Panc1 (cell line): ENCODE data around the gene UBE2G2. TPM values are rescaled to one million over a fixed set of nuclear protein-coding genes. Genes with fewer than 3 reads are reported as not detected.

ENCODE experiments used
- ATAC-seq: fragments of 200-7000 bp; cut with Tn5 transposase; 2 replicates; pipeline ENCODE4 v1.9.1; 2020; ENCODE audit warnings: mild to moderate bottlenecking, moderate library complexity
- BruUV-seq: library from RNA; stranded (reverse); fragments of 400-500 nt; replicated peaks from 2 replicates; lab custom pipeline; 2021; lab: Mats Ljungman, UMichigan
- CTCF ChIA-PET: fragments of 300-600 bp; sonication (Branson Sonifier 250); formaldehyde crosslinking; loops from one replicate; lab custom pipeline; 2022; ENCODE audit warnings: antibody characterized with exemption; lab: Charles Lee
- POLR2A ChIA-PET: fragments of 300-600 bp; sonication (Branson Sonifier 250); formaldehyde crosslinking; loops from one replicate; lab custom pipeline; 2022; ENCODE audit warnings: antibody characterized with exemption; lab: Charles Lee
- DNase-seq: peaks from one replicate; pipeline ENCODE4 v3.0.0-alpha.2; 2010; ENCODE audit warnings: low read depth, low spot score
- H3K27ac ChIP-seq: 2 replicates; pipeline ENCODE4 v1.5.1; 2011; ENCODE audit warnings: mild to moderate bottlenecking, low read length, inconsistent platforms
- H3K27me3 ChIP-seq: fragments of 200-500 bp; sonication (Bioruptor generic); 2 replicates; pipeline ENCODE4 v1.6.0; 2014; ENCODE audit warnings: low read length, inconsistent platforms; ENCODE audit not compliant: control insufficient read depth, insufficient read depth
- H3K36me3 ChIP-seq: fragments of 200-500 bp; sonication (Bioruptor generic); 2 replicates; pipeline ENCODE4 v1.5.1; 2014; ENCODE audit warnings: inconsistent platforms, mild to moderate bottlenecking, low read length, moderate library complexity; ENCODE audit not compliant: control insufficient read depth, insufficient read depth
- H3K4me1 ChIP-seq: 2 replicates; pipeline ENCODE4 v1.5.1; 2011; ENCODE audit warnings: inconsistent platforms, mild to moderate bottlenecking, low read length, moderate library complexity; ENCODE audit not compliant: control insufficient read depth, insufficient read depth
- H3K4me3 ChIP-seq, 2 experiments: 2 replicates each; pipeline ENCODE4 v1.5.1; 2011 to 2012; ENCODE audit warnings: low read depth in 2 of 2, low read length in 2 of 2, mild to moderate bottlenecking in 2 of 2, inconsistent platforms in 1 of 2, moderate library complexity in 1 of 2
- H3K9me3 ChIP-seq: fragments of 200-500 bp; sonication (Bioruptor generic); 2 replicates; pipeline ENCODE4 v1.5.1; 2014; ENCODE audit warnings: low read depth, mild to moderate bottlenecking, inconsistent platforms, low read length, moderate library complexity; ENCODE audit not compliant: control insufficient read depth, insufficient read depth
- CTCF ChIP-seq: fragments of 450-650 bp; IDR thresholded peaks from 2 replicates; pipeline ENCODE4 v1.5.1; 2017; ENCODE audit warnings: mild to moderate bottlenecking
- POLR2AphosphoS5 ChIP-seq: IDR thresholded peaks from 2 replicates; pipeline ENCODE4 v1.6.1; 2012; ENCODE audit warnings: mild to moderate bottlenecking, low read depth, low read length, moderate library complexity
- REST ChIP-seq, 2 experiments: IDR thresholded peaks; 2 replicates each; pipeline ENCODE4 v1.6.1; 2011 to 2012; ENCODE audit warnings: low read depth in 2 of 2, control low read depth in 1 of 2, low read length in 1 of 2, mild to moderate bottlenecking in 1 of 2, moderate library complexity in 1 of 2; ENCODE audit not compliant: insufficient read depth in 1 of 2
- SIN3A ChIP-seq: IDR thresholded peaks from 2 replicates; pipeline ENCODE4 v1.6.1; 2012; ENCODE audit warnings: low read depth, mild to moderate bottlenecking, low read length, moderate library complexity, borderline replicate concordance; ENCODE audit not compliant: insufficient read depth
- TCF7L2 ChIP-seq: IDR thresholded peaks from 2 replicates; pipeline ENCODE4 v1.6.1; 2011; ENCODE audit warnings: mild to moderate bottlenecking, low read depth, low read length, inconsistent platforms
- in situ Hi-C: cut with HindIII; loops from 2 replicates; pipeline ENCODE4 v1.10.0; 2016; ENCODE audit warnings: low sequenced_read_pairs, low pct_unique_long_range_greater_than_20kb
- intact Hi-C: fragments of 100-400 bp; cut with micrococcal nuclease; formaldehyde crosslinking; loops from one replicate; pipeline ENCODE4 v1.10.0; 2022; ENCODE audit not compliant: unreplicated experiment
- total RNA-seq: library from RNA; stranded (reverse); gene quantifications from one replicate; pipeline ENCODE4 v1.2.1, GENCODE V29; 2021; ENCODE audit not compliant: unreplicated experiment

The UBE2G2 gene
- total RNA-seq, 1 experiment from 2014 or later, result 77.4 TPM

- H3K4me1 ChIP-seq, result no peaks in the 10 kb centered on the region; the same call in 1 of the 2 replicates
- H3K27ac ChIP-seq, result 0 out of 2 replicates have a peak overlapping the region, but pooled peaks have one; percentile 17
- H3K4me3 ChIP-seq, result peak overlapping the region; percentile 30 to 59
- in situ Hi-C loops, result no loop called here
- ChIA-PET CTCF (no interaction called here), POLR2A (no interaction called here)
- H3K27me3 ChIP-seq, result no peaks in the 10 kb centered on the region
- TF ChIP-seq SIN3A (no peak), CTCF (no peak), POLR2AphosphoS5 (no peak), TCF7L2 (no peak), REST (IDR thresholded peaks at IDR 0.05; ENCODE audit: insufficient read depth in 1 of 2, low read depth in 2 of 2, low read length in 1 of 2) (no peak)
- ATAC-seq (no peak), DNase-seq (no peak)
- no TSS peak for BruUV-seq
- intact Hi-C loops, result no loop called here
- no peaks in the 10 kb centered on the region for H3K36me3 ChIP-seq
- H3K9me3 ChIP-seq, result peaks cover 7% of the 10 kb centered on the region; the same call in 1 of the 2 replicates
Observed at GRCh38 chr21:44818640-44819011, 17.0 kb upstream of the UBE2G2 start.

- DNase-seq (no peak), ATAC-seq (peak; percentile 67)
- in situ Hi-C loops, result no loop called here
- 0 out of 2 replicates have a peak within 1 kb of the TSS, but pooled peaks have one; percentile 48 for H3K27ac ChIP-seq
- CTCF ChIA-PET, result no interaction called here
- no peaks in the 10 kb centered on the region for H3K36me3 ChIP-seq
- no peaks in the 10 kb centered on the region; the same call in 1 of the 2 replicates for H3K4me1 ChIP-seq
- no peaks in the 10 kb centered on the region for H3K27me3 ChIP-seq
- POLR2A ChIA-PET, result no interaction called here
- peaks cover 7% of the 10 kb centered on the region; the same call in 1 of the 2 replicates for H3K9me3 ChIP-seq
- intact Hi-C loops, result no loop called here
- H3K4me3 ChIP-seq, result peak within 1 kb of the TSS; percentile 59 to 63
- no TSS peak for BruUV-seq
- no peak for TF ChIP-seq TCF7L2
Observed at GRCh38 chr21:44817914-44818639, 16.5 kb upstream of the UBE2G2 start, which contains the start of gene SUMO3. TSS of gene SUMO3 (minus strand) at chr21:44818062. CDS start at chr21:44817968, 94 bp downstream.

GRCh38 chr21:44817506-44817880 is 15.9 kb upstream of the UBE2G2 start:
- Histone ChIP-seq H3K27me3 (no peaks in the 10 kb centered on the region), H3K4me1 (no peaks in the 10 kb centered on the region; the same call in 1 of the 2 replicates), H3K27ac (0 out of 2 replicates have a peak overlapping the region, but pooled peaks have one; percentile 48), H3K9me3 (0 out of 2 replicates have a peak, but pooled peaks cover under 1% of the 10 kb centered on the region), H3K4me3 (peak overlapping the region; percentile 59 to 63), H3K36me3 (no peaks in the 10 kb centered on the region)
- ATAC-seq, result peak; percentile 93
- DNase-seq, result no peak
- intact Hi-C loops (no loop called here), in situ Hi-C loops (no loop called here)
- ChIA-PET CTCF (interaction anchor here (0.6 kb wide), 1 partner anchor 43 kb away, joined by 3 read pairs; no protein-coding TSS in a partner anchor), POLR2A (interaction anchor here (0.6 kb wide), 1 partner anchor 38 kb away, joined by 3 read pairs; no protein-coding TSS in a partner anchor)
- TF ChIP-seq CTCF (no peak), REST (IDR thresholded peaks at IDR 0.05; ENCODE audit: insufficient read depth in 1 of 2, low read depth in 2 of 2, low read length in 1 of 2) (no peak), POLR2AphosphoS5 (no peak), TCF7L2 (no peak), SIN3A (no peak)
- BruUV-seq, result no TSS peak
